Non-pigmented ciliary epithelial cell (primary cell): ENCODE data around the gene NKX2-1.
"Not testable (repeated sequence)": the region's sequence is repeated elsewhere in the genome, so short reads cannot be mapped to it uniquely, and the experiment has no call there.

Experiments
- DNase-seq: peaks from one replicate; pipeline ENCODE4 v3.0.0-alpha.2; 2010; ENCODE audit warnings: low read depth

Gene NKX2-1

DNA sequence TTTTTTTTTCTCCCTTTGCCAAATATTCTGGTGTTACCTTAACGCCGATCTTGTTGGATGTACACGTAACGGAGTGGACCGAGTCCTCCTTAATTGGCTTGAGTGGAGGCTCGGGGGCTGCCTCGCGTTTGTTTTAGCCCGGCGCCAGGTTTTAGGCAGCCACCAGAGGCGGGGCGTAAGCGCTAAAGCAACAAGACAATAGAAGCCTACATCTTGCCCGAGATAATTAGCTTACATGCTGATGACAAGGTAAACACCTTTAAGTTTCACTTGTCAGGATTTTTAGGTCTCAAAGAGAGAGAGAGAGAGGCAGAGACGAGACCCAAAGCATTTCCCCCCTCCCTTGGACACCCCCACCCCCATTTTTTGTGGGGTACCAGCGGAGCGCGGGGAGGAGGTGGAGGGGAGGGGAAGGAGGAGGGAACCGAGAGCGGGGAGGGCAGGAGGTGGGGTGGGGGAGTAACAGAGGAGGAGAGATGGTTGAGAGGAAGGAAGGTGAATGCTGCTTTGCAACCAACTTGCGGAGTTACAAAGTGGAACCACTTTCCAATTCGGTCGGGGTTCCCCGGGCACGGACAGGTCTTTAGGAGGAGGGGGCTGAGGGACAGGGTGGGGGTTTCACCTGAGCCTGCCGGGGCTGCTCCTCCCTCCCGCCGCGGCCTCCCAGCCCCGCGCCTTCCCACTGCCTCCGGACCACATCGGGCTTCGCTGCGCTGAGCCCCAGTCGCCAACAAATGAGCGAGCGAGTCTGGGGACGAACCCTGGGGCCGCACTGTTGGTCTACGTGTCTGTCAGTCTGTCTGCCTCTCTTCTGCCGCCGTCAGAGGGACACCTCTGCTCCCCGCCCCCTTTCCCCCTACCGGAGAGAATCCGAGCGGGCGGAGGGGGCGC is at the start of gene NKX2-1:
Gene NKX2-1 (minus strand): TSS at position 802 of the 891 bp plus-strand sequence. CDS start 103 bp downstream, at position 699.
- no peak for DNase-seq

DNA sequence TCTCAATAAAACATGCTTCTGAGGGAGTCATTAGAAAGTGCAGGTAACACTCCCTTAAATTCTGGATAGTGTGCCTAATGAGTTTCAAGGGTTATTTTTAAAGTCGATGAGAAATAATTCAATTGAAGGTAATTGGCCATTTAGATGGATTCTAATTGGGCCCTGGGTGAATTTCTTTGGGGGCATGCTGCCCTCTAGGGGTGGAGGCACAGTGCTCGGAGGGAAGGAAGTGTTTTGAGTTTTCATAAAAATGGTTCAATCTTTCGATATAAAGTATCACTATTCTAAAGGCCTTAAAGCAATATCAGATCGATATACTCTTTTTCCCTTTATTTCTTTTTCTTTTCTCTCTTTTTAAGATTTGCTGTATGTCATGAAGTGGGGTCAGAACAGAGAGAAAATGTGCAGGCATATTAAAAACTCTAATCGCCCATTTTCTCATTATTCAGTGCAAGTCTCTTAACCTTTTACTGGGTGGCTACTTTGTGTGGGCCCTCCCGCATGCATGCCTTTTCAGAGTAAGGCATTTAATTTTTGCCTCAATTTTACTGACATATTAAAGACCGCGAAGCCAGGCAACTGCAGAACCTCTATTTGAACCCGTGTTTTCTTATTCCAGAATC is 36.9 kb upstream of the NKX2-1 start:
- DNase-seq, result no peak

DNA sequence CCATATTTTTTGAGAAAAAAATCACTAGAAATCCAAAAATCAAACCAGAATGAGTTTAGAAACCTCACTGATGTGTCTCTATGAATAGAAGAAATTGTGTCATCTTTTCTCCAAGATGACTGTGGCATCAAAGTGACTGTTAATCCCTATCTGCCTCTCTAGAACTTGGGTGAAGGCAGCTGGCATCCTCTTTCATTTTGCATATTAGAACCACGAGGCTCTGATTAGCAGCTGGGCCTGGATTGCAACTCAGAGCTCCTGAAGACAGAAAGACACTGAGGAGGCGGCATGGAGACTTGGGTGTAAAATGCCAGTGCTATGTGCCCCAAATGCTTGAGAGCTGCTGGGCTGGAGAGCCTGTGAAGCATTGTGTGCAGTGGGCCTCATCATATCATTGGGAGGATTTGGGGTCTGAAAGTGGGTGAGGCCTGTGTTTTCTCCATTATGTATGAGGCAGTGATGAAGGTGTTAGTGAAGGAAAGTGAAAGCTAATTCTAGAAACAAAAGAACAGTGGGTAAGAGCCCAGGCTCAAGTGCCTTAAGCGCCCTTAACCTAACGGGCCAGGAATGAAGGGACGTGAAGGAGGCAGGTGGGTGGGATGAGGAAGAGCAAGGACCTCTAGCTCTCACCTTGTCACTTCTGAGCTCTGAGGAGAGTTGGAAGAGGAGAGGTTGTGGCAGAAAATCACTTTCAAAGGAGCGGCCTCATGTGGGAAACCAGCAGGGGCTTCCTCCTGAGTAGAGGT is 36.1 kb upstream of the NKX2-1 start:
- DNase-seq, result no peak

DNA sequence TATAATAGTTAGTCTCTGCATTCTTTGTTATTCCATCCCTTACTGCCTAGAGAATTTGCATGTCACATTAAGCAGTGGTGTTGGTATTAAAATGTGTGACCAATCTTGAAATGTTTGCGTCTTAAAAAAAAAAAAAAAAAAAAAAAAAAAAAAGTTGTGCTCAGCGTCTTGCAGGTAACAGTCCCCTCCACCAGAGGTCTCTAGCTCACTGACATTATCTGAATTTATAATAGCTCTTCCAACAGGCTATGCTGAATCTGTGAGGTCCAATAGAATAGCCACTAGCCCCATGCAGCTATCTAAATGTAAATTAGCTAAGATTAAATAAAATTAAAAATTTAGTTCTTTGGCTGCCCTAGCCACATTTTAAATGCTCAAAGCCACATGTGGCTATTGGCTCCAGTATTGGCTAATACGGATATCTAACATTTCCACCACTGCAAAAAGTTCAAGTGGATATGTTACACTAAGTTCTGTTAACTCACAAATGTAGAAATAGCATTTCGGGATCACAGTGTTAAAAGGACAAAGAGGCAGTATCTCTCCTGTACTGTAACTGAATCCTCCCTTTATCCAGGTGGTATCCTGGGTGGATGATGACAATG is 33.7 kb upstream of the NKX2-1 start:
- DNase-seq, result peak; percentile 10

DNA sequence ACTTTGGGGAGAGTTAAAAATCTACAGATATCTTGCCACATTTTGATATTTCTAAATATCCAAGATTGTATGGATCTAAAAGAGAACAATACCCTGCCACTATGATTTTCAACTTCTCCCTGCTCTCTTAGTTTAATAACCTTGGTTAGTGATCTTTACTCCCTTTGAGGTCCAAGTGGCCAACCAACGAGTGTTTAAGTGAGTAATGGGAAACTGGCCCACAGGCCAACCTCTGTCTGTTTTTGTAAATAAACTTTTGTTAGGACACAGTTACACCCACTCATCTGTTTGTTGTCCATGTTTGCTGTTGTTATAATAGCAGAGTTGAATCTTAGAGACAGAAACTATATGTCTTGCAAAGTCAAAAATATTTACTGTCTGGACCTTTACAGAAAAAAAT is 30.9 kb upstream of the NKX2-1 start:
- no peak for DNase-seq

DNA sequence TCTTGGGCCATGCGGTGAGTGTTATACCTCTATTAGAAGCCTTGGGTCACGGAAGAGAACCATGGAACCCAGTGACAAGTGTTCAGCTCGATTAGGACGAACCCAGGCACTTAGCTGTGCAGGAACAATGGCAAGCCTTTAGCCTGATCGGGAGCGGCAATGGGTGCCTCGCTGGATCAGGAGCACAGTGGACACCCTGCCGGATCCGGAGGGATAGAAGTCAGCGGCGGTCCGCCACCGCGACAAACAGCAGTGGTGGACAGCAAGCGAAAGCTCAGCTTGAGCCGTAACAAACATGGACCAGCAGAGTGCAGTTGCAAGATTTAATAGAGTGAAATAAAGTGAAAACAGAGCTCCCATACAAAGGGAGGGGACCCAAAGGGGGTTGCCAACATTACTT is 24.2 kb upstream of the NKX2-1 start:
- not testable (repeated sequence) for DNase-seq

DNA sequence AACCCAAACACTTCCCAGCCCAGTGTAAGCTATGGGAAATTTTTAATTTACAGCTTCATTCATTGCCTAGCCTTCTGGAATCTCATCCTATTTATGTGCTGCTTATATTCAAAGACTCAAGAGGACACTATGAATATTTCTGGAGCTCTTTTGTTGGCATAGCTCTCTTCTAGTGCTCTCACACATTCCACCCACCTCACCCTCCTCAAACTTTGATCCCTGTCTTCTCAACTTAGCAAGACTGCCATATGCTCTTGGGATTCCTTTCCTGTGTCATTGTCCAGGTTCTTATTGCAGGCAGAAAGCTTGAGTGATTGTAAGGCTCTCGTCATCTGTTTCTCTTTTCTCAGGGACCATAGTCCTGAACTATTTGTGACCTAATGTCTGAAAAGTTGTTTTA is 18.0 kb upstream of the NKX2-1 start:
- no peak for DNase-seq

DNA sequence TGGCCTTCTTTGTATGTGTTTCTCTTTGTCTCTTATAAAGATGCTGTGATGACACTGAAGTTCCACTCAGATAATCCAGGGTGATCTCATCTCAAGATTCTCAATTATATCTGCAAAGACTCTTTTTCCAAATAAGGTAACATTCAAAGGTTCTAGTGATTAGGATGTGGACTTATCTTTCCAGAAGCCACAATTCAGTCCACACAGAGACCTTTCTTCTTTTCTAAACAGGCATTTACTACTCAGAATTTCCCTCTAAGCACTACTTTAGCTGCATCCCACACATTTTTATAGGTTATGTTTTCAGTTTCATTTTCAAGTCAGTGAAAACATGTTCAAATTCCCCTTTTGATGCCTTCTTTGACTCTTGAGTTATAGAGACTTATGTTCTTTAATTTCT is 9.0 kb upstream of the NKX2-1 start:
- no peak for DNase-seq

DNA sequence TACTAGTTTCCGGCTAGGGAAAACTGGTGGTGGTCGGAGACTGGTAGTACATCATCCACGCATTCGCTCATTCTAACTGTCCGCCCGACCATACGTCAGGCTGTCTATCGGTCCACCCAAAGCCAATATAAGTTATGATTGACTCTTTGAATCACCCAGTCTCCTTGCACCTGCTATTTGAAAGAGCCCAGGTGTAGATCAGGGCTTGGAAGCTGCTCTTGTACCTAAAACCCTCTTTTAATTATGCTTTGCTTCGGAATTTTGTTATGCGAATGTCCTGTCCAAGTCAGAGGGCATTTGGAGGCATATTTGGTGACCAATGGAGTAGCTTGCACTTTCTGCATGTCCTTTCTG is 5.7 kb upstream of the NKX2-1 start:
- DNase-seq, result no peak

DNA sequence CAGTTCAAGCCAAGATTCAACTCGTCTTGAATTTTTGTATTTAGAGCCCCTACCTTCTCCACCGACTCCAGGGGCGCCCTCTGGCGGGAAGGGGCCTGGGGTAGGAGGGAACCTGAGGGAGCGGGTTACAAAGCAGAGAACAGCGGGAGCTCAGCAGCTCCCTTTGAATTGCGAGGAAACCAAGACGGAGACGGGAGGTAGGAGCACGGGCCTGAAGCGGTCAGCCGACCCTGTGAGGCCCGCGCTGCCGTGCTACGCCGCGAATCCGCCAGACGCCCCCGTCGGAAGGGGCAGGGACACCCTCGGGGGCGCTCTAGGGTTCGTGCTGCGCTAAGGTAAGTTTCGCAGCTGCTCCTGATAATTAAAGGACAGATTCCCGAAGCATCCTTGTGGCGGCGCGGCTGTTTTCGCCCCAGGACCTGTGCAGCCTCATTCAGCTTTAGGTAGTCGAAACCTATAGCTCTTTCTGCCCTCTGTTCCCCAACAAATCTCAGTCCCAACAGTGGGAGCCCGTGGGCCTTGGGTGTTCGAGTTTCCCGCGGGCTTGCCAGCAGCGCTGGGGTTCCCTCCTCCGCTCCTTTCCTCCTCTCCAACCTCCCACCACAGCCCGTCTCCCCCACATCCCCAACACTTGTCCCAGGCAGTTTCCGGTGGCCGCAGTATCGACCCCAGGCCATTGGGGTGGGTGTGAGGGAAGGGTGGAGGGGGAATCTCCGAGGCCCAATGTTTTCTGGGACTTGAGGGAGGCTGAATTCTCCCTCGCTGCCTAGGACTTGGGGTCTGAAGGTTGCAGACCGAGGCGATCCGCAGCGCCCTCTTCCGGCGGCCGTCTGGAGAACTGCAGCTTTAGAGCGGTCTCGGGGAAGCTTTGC is 5.1 kb upstream of the NKX2-1 start:
- DNase-seq, result no peak

DNA sequence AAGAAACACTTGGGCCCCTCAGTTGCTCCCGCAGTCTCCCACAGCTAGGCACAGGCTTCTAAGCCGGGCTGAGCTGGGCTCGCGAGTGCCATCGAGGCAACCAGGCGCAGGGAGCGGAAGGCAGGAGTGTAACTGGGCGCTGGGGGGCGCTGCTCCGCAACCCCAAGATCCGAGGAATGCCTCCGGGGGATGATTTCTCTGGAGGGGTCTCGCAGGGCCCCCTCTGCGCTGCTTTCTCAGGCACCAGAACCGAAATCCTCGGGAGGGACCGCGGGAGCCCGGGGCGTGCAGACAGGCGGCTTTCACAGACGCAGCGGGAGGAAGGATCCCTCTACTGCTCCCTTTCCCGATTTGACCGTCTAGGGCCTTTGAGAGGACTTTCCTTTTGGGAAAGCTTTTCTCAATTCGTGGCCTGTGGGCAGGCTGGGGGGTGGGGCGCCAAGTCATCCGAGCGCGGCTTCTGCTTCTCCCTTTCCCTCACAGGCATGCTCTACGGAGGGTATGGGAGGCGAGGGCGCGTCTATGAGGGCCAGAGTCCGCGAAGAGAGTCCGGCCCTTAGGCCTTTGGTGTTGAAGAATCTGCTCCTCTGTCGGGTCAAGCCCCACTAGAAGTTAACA is 4.3 kb upstream of the NKX2-1 start:
- DNase-seq, result no peak

DNA sequence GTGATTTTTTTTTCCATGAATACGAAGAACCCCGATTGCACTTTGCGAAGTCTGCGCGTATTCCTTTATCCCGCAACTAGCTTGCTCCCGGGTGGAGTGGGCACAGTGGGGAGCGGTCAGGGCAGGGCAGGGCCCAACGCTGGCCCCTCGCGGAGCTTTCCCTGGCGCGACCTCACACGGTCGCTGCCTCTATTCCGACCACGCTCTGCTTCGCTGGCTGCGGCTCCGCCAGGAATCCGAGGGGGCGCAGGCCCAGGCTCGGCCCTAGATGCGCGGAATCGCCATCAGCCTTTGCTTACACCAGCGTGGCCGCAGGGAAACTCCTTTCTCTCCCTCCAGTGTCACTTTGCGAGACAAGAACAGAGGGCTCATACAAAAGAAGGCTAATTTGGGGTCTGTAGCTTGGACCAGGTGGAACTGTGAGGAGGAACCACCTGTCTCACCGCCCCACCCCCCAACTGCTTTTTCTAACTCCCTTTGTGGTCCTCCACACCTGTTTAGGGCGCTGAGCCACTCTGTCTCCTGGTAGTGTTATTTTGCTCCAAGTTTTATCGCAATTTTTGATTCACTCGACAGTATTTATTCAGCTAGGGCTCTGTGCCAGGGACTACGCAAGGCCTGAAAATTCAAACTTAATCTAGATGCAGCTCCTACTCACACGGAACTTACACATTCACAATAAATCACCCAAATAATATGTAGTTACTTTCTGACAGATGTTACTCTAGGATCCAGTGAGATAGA is 3.1 kb upstream of the NKX2-1 start:
- DNase-seq, result no peak

DNA sequence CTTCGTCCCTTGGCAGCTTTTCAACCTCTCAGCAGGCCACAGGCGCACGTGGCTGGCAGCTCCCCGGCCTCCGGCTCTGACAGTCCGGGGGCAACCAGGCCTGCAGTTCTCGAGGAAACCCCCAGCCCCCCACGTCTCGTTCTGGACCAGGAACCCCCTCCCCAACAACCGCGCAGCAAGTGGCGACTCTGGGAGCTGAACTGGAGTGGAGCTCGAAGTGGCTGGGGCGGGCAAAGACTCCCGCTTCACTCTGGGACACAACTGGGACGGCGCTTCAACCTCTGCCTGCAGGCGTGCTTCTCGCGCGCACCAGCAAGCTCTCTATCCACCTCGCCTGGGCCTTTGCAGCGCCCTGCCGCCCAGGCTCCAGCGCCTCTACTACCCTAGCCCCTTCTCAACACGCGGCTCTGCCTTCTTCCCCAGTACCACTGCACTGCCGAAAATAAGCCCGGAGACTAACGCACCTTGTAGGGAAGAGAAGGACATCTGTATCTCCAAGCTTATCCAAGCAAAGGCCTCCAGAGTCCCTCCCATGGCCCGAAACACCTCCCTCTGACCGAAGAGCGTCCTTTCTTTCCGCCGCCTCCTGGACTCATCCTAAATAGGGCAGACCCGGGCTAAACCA is 2.4 kb upstream of the NKX2-1 start:
- DNase-seq, result no peak

DNA sequence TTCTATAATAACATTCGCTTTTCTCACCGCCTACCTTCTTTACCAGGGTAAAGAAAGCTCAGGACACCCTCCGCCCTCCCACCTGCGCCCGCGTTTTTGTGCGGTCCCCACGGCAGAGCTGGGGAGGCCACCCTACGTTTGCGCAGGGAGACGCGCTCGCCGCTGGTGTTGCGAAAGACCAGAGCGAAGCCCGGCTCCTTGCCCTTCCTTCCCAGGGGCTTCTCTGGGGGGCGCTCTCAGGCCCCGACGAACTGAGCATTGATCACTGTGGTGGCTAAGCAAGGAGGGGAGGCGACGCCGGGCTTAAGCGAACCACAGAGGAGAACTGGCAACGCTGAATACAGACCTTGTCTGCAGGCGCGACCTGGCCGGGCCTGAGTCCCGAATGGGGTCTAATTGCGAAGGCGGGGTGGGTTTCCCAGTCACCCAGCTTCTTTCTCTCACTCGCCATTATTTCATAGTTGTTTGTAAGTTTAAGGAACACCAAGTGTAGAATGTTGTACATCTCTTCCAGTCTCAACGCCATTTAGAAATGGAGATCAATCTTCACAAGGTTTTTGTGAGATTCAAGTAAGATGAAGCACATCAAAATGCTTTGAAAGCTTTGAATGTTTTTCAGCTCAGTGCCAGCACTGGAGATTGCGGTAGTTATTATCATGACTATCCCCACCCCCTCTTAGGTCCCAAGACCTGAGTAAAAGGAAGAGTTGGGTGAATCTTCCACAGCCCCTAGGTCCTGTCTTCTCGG is 1.7 kb upstream of the NKX2-1 start:
- no peak for DNase-seq

DNA sequence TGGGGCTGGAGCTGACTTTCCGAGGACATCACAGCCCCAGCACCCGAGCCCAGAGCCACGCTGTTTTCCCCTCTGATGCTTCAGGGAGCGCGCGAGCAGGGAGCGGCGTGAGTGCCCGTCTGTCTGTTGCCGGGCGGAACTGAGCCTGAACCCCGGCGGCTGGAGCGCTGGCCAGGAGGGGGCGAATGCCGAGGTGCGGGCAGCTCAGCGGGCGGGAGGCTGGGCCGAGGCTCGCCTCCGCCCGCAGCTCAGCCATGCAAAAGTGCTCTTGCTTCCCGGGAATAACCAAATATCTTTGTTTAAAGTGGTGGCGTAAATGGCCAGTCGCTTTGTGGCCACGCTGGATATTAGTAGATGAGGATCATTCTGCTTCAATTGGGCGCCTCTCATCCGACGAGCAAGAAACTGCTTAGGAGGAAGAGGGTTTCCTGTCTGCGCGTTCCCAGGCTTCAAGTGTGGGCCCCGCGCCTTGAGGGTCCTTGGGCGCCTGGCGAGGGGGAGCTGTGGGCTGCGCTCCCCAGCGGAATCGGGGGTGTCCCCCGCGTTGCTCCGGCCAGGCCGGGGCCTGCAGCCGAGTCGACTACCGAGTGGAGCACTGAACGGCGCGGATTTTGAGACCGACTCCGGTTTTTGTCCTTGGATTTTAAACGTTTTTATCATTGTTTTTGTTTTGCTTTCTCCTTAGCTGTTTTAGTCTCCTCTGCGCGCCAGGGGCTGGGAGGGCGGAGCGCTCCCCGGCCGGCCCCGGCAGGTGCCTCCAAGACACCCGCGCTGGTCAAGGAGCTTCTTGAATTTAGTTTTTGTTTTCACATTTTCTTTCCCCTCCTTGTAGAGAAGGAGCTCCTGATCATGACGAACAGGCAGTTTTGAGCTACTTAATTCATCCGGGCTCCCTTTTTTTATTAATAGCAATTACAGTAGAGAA is 831 bp upstream of the NKX2-1 start:
- DNase-seq, result no peak

DNA sequence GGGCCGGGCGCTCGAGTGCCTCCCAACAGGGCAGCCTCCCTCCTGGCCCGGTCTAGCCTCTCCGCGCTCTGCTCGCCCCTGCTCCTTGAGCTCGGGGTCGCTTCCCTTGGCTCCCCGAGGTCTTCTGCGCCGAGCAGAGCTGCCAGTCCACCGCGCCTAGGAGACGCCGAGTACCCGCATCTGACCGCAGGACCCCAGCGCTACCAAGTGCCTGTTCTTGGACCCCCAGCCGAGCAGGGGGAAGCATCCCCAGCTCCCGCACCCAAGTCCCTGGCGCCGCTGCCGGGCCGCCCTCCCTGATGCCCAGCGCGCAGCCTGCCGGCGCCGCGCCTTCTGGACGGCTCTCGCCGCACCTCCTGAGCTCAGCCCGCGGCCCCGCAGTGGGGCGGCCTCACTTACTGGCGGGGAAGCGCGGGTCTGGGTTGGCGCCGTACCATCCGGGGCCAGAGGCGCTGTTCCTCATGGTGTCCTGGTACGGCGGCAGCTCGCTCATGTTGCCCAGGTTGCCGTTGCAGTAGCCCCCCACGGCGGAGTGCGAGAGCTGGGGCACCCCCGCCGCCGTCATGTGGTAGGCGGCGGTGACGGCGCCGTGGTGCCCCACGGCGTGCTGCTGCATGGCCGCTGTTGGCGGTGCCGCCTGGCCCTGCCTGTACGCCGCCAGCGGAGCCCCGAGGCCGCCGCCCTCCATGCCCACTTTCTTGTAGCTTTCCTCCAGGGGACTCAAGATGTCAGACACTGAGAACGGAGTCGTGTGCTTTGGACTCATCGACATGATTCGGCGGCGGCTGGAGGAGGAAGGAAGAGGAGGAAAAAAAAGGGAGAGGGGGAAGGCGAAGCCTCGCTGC is 1.2 kb downstream of the NKX2-1 start:
- no peak for DNase-seq

DNA sequence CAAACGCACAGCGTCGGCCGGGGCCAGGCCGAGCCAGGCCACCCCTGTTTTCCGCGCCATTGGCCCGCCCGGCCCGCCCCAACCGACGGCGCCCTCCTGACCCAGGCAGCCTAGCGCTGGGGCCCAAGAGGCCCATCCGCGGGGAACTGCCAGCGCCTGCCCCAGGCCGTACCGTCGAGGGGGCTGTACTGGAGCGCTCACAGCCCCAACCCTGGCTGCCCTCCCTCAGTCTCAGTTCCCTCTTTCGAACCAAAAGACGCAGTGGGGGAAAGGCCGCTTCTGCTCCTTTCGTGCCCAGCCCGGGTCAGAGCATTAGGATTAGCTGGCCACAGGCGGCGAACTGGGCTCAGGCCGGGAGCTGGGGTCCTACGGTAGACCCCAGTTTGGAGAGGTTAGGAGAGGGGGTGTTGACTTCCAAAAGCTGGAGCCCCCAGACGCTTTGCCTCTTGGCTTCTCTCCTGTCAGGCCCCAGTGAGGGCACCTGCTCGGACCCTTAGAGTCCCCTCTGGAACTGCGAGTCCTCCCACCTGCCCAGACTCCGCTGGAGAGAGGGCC is 1.9 kb downstream of the NKX2-1 start:
- DNase-seq, result no peak
